Ovary (tissue), 9 donors: Measurements from ENCODE around the gene AKR1D1. TPM values are rescaled to one million over a fixed set of nuclear protein-coding genes. Genes with fewer than 3 reads are reported as not detected.

Experiments used
- DNase-seq, 5 donors: peaks; one replicate each; pipeline ENCODE4 v3.0.0-alpha.2; 2019 to 2020
- H3K27ac ChIP-seq, 2 donors: fragments of 200-600 bp; one replicate each; pipeline versions ENCODE4 v1.5.1 to v1.8.0; 2019 to 2022
- H3K27me3 ChIP-seq: fragments of 200-600 bp; one replicate; pipeline ENCODE4 v1.8.0; 2022
- H3K36me3 ChIP-seq: fragments of 200-600 bp; sonication (generic); one replicate; pipeline ENCODE4 v1.5.1; 2019
- H3K4me1 ChIP-seq: one replicate; pipeline ENCODE4 v1.8.1; 2013; ENCODE audit warnings: mild to moderate bottlenecking, moderate library complexity; ENCODE audit not compliant: insufficient read depth
- H3K4me3 ChIP-seq: fragments of 200-600 bp; sonication (generic); one replicate; pipeline ENCODE4 v1.5.1; 2017
- H3K9me3 ChIP-seq, 2 donors: fragments of 200-600 bp in 1 of 2; sonication (generic) in 1 of 2; one replicate each; pipeline versions ENCODE4 v1.5.1 to v1.8.1; 2013 to 2019; ENCODE audit warnings: mild to moderate bottlenecking in 1 of 2, moderate library complexity in 1 of 2
- CTCF ChIP-seq, 3 donors: fragments of 450-650 bp in 2 of 3; fragments of 200-600 bp in 1 of 3; IDR thresholded peaks; one replicate each; pipeline versions ENCODE4 v1.5.1 to v1.8.0; 2016 to 2022; ENCODE audit warnings: antibody characterized with exemption in 3 of 3, mild to moderate bottlenecking in 1 of 3
- EP300 ChIP-seq: sonication (generic); formaldehyde crosslinking; IDR thresholded peaks from one replicate; pipeline ENCODE4 v1.6.1; 2017; ENCODE audit warnings: antibody characterized with exemption
- POLR2A ChIP-seq: fragments of 450-650 bp; IDR thresholded peaks from one replicate; pipeline ENCODE4 v1.6.1; 2017; ENCODE audit warnings: antibody characterized with exemption, mild to moderate bottlenecking, moderate library complexity
- WGBS, 3 donors: extraction: QIAGEN DNeasy Blood & Tissue Kit in 1 of 3; methylation state at CpG; one replicate each; pipeline versions ENCODE4 v1.1.5 to v1.1.7; 2013 to 2017; 5-methylcytosine and 5-hydroxymethylcytosine counted together
- intact Hi-C, 4 donors: fragments of 100-400 bp; cut with DNase I; formaldehyde crosslinking; loops; one replicate each; pipeline versions ENCODE4 v1.11.0 to v1.15.1; 2022 to 2023
- polyA plus RNA-seq, 2 donors: library from polyadenylated mRNA; stranded (reverse); fragments of 200-250 nt in 1 of 2; fragments of 350-450 nt in 1 of 2; fragmentation: Illumina TruSeq in 1 of 2; extraction: RNeasy Lipid Tissue Mini Kit (QIAGEN cat#74804) in 1 of 2; gene quantifications; one replicate each; pipeline ENCODE4 v1.2.3, GENCODE V29; 2013 to 2014
- total RNA-seq, 7 donors: library from RNA; depleted of rRNA in 2 of 7; stranded (reverse); fragments of >200 nt in 2 of 7; fragmentation: NEBNext Ultra II Directional in 3 of 7; extraction: Animal tissue kit (Norgen Biotek cat#: 25700) in 3 of 7; gene quantifications; one replicate each; pipeline versions ENCODE4 v1.1.0 to v1.2.4, GENCODE V29; 2016 to 2023
- donor health status: DM: no; HTN: no; CAD: no; lungs with moderate emphysema.
- donor health status: DM: no; HTN: no; CAD: no.
- donor health status: Bipolar disorder and iron deficiency.
- donor health status: DM: yes; HTN: yes; CAD: no.
- donor health status: DM: no; HTN: no; CAD: no.
- donor health status: DM: yes; HTN: yes; CAD: no.

Gene AKR1D1
- total and polyA plus RNA-seq, 9 donors: not detected

- Histone ChIP-seq H3K4me3 (no peak overlapping the region), H3K27ac (no peak overlapping the region), H3K9me3 (no peaks in the 10 kb centered on the region), H3K4me1 (no peaks in the 10 kb centered on the region), H3K36me3 (no peaks in the 10 kb centered on the region), H3K27me3 (no peaks in the 10 kb centered on the region)
- TF ChIP-seq CTCF (IDR thresholded peaks at IDR 0.05) (no peak), POLR2A (no peak), EP300 (no peak)
- DNase-seq: no peak
- WGBS, 3 donors: 20 to 50% (median 45%) methylated on average over 1 of the region's 1 CpG
- intact Hi-C loops: no loop called here
Measured at GRCh38 chr7:138116141-138116540, 39.9 kb downstream of the AKR1D1 start.

- no peaks in the 10 kb centered on the region for H3K9me3 ChIP-seq
- TF ChIP-seq CTCF (IDR thresholded peaks at IDR 0.05): no peak
- TF ChIP-seq POLR2A: no peak
- no peak for TF ChIP-seq EP300
- intact Hi-C loops: no loop called here
- H3K36me3 ChIP-seq: no peaks in the 10 kb centered on the region
- no peaks in the 10 kb centered on the region for H3K27me3 ChIP-seq
- WGBS, 3 donors: 36 to 39% (median 36%) methylated on average over 2 of the region's 2 CpGs
- no peak overlapping the region for H3K4me3 ChIP-seq
- no peak for DNase-seq
- no peak overlapping the region for H3K27ac ChIP-seq
- H3K4me1 ChIP-seq: no peaks in the 10 kb centered on the region
Measured at GRCh38 chr7:138116892-138117291, 40.6 kb downstream of the AKR1D1 start.

GRCh38 chr7:138120140-138120827 is 44.0 kb downstream of the AKR1D1 start:
- 87 to 91% (median 90%) methylated on average over 10 of the region's 10 CpGs for WGBS, 3 donors
- H3K36me3 ChIP-seq: no peaks in the 10 kb centered on the region
- intact Hi-C loops: no loop called here
- H3K27ac ChIP-seq: no peak overlapping the region
- no peaks in the 10 kb centered on the region for H3K4me1 ChIP-seq
- no peak for DNase-seq
- no peaks in the 10 kb centered on the region for H3K27me3 ChIP-seq
- H3K9me3 ChIP-seq: no peaks in the 10 kb centered on the region
- no peak overlapping the region for H3K4me3 ChIP-seq
- TF ChIP-seq POLR2A: no peak
- TF ChIP-seq EP300: no peak
- TF ChIP-seq CTCF (IDR thresholded peaks at IDR 0.05): no peak

GRCh38 chr7:138122162-138122561 is 45.9 kb downstream of the AKR1D1 start:
- H3K9me3 ChIP-seq: no peaks in the 10 kb centered on the region
- intact Hi-C loops: no loop called here
- H3K36me3 ChIP-seq: no peaks in the 10 kb centered on the region
- TF ChIP-seq CTCF (IDR thresholded peaks at IDR 0.05) (no peak), POLR2A (no peak), EP300 (no peak)
- no peak overlapping the region for H3K4me3 ChIP-seq
- no peak overlapping the region for H3K27ac ChIP-seq
- H3K27me3 ChIP-seq: no peaks in the 10 kb centered on the region
- no peak for DNase-seq
- H3K4me1 ChIP-seq: no peaks in the 10 kb centered on the region
- WGBS, 3 donors: 96 to 98% (median 97%) methylated on average over 23 of the region's 23 CpGs
